22Rv1 (cell line): ENCODE results near the gene LRRFIP1.

Experiments
- ZFX ChIP-seq: fragments of 450-650 bp; IDR thresholded peaks from 2 replicates; pipeline ENCODE4 v1.6.1; 2017; ENCODE audit warnings: antibody characterized with exemption, borderline replicate concordance
- TF ChIP-seq, protein P1 (sequence below): fragments of 450-650 bp; IDR thresholded peaks from 2 replicates; pipeline ENCODE4 v1.5.1; 2017; ENCODE audit warnings: mild to moderate bottlenecking

- TF ChIP-seq, protein P1, sequence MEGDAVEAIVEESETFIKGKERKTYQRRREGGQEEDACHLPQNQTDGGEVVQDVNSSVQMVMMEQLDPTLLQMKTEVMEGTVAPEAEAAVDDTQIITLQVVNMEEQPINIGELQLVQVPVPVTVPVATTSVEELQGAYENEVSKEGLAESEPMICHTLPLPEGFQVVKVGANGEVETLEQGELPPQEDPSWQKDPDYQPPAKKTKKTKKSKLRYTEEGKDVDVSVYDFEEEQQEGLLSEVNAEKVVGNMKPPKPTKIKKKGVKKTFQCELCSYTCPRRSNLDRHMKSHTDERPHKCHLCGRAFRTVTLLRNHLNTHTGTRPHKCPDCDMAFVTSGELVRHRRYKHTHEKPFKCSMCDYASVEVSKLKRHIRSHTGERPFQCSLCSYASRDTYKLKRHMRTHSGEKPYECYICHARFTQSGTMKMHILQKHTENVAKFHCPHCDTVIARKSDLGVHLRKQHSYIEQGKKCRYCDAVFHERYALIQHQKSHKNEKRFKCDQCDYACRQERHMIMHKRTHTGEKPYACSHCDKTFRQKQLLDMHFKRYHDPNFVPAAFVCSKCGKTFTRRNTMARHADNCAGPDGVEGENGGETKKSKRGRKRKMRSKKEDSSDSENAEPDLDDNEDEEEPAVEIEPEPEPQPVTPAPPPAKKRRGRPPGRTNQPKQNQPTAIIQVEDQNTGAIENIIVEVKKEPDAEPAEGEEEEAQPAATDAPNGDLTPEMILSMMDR = no peak
- no peak for TF ChIP-seq ZFX
These were observed 49.2 kb upstream of the LRRFIP1 start for GRCh38 chr2:237577956-237578870.
